Astrocyte of the spinal cord (primary cell): ENCODE results near the gene FRY.
"Not testable (repeated sequence)": the region's sequence is repeated elsewhere in the genome, so short reads cannot be mapped to it uniquely, and the experiment has no call there.

Experiments
- DNase-seq: peaks from one replicate; pipeline ENCODE4 v3.0.0; 2011; ENCODE audit warnings: low read depth, low spot score
- H3K4me3 ChIP-seq: 2 replicates; pipeline ENCODE4 v1.5.1; 2011; ENCODE audit warnings: low read depth, mild to moderate bottlenecking, low read length, moderate library complexity
- CTCF ChIP-seq: IDR thresholded peaks from 2 replicates; pipeline ENCODE4 v1.5.1; 2012; ENCODE audit warnings: low read depth, mild to moderate bottlenecking, low read length, inconsistent platforms
- in situ Hi-C: cut with HindIII; loops from 2 replicates; pipeline ENCODE4 v1.10.0; 2017; ENCODE audit warnings: low sequenced_read_pairs

The FRY gene

GRCh38 chr13:31996601-31997000 is 35.0 kb upstream of the FRY start:
- in situ Hi-C loops: no loop called here
- no peak for DNase-seq
- H3K4me3 ChIP-seq: no peak overlapping the region
- TF ChIP-seq CTCF: no peak

- in situ Hi-C loops: no loop called here
- no peak for DNase-seq
- no peak overlapping the region for H3K4me3 ChIP-seq
- no peak for TF ChIP-seq CTCF
Observed at GRCh38 chr13:31997641-31998040, 33.9 kb upstream of the FRY start.

DNA sequence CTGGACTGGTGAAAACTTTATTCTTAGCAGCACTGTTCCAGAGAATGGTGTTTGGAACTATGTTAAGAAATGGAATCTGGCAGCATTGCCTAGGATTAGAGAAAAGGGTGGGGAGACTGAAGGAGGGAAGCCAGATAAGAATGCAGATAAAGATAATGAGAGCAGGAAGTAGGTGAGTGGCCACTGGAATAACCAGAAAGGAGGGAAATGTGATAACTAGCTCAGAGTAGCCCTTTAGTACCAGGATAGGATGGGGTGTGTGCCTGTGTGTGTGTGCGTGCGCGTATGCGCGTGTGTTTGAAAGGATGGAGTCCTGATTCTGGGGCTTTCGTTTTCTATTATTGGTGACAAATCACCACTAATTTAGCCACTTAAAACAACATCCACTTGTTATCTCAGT is 33.4 kb upstream of the FRY start:
- TF ChIP-seq CTCF: no peak
- no peak for DNase-seq
- H3K4me3 ChIP-seq: no peak overlapping the region
- in situ Hi-C loops: no loop called here

DNA sequence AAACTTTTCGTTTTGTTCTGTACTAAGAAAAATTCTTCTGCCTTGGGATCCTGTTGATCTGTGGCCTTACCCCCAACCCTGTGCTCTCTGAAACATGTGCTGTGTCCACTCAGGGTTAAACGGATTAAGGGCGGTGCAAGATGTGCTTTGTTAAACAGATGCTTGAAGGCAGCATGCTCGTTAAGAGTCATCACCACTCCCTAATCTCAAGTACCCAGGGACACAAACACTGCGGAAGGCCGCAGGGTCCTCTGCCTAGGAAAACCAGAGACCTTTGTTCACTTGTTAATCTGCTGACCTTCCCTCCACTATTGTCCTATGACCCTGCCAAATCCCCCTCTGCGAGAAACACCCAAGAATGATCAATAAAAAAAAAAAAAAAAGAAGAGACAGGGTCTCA is 30.8 kb upstream of the FRY start:
- in situ Hi-C loops, H3K4me3 ChIP-seq, DNase-seq: not testable (repeated sequence)

GRCh38 chr13:32001154-32001768 is 30.3 kb upstream of the FRY start:
- peak; percentile 41 for DNase-seq
- peak; percentile 54 for TF ChIP-seq CTCF
- in situ Hi-C loops: no loop called here
- no peak overlapping the region for H3K4me3 ChIP-seq

GRCh38 chr13:32001769-32002168 is 29.8 kb upstream of the FRY start:
- H3K4me3 ChIP-seq: no peak overlapping the region
- no peak for TF ChIP-seq CTCF
- in situ Hi-C loops: no loop called here
- DNase-seq: no peak

- H3K4me3 ChIP-seq: no peak overlapping the region
- DNase-seq: no peak
- in situ Hi-C loops: no loop called here
- TF ChIP-seq CTCF: no peak
Observed at GRCh38 chr13:32002873-32003272, 28.7 kb upstream of the FRY start.
